GM08714 (cell line): ENCODE data around the gene DIAPH3.

Experiments used
- H3K4me3 ChIP-seq: fragments of 200-500 bp; sonication (Bioruptor generic); 2 replicates; pipeline ENCODE4 v1.5.1; 2014; ENCODE audit warnings: mild to moderate bottlenecking, low read length, inconsistent platforms
- ZNF274 ChIP-seq: IDR thresholded peaks from 2 replicates; pipeline ENCODE4 v1.6.1; 2012; ENCODE audit warnings: mild to moderate bottlenecking, low read depth, low read length

DIAPH3 gene

DNA sequence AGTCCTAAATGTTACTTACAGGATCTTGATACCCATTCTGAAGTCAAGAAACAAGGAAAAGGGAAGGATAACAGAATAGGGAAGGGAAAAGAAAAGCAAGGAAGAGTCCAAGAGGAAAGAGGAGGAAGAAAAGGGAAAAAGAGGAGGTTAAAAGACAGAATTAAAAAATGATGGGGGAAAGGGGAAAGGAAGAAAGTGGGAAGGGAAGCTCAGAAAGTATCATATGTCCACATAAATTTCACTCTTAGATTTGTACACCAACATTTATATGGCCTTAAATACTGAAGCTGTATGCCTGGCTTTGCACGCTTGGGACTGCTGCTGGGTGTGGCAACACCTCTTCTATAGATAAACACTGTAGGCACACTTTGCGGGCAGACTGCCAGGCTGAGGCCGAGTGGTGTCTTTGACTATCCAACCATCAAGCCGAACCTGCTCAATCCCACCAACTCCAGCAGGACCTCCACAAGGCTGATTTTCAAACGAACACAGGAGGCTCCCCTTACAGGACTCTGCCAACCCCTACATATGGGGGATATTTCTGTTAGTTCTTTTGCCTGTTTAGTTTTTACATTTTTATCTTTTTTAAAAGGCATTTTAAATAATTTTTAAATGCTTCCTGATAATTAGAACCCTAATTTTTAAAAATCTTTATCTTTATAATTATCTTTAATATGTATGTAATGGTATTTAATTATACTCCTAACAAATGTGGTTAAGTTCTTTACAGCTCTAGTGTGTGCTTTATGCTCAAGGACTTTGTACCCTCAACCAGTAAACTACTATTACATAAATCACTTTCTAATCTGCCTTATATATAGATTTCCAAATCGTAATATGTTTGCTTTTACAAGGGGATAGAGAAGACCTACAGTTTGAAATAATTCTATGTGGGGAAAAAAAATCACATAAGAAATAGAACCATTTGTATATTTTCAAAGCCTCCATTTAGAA lies 154.2 kb downstream of the DIAPH3 start:
- no peak for TF ChIP-seq ZNF274

DNA sequence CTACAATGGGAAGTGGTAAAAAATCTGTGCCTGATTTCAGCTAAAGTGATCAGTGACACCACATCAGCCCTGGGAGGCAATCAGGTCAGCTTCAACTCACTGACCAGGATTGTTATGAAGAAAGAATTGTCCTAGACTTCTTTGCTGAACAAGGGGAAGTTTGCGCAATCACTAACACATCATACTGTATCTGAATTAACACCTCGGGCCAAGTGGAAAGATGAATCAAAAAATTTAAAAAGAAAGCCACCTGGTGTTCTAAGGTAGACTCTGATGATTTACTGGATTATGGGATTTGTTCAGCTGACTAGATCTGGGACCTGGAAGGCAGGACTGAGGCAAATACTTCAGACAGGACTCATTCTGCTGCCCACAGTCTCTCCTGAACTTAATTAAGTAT lies 161.8 kb downstream of the DIAPH3 start:
- no peak overlapping the region for H3K4me3 ChIP-seq
- TF ChIP-seq ZNF274, result no peak

More for the DNA sequence above, 154.2 kb downstream of the DIAPH3 start:
- H3K4me3 ChIP-seq, result no peak overlapping the region

DNA sequence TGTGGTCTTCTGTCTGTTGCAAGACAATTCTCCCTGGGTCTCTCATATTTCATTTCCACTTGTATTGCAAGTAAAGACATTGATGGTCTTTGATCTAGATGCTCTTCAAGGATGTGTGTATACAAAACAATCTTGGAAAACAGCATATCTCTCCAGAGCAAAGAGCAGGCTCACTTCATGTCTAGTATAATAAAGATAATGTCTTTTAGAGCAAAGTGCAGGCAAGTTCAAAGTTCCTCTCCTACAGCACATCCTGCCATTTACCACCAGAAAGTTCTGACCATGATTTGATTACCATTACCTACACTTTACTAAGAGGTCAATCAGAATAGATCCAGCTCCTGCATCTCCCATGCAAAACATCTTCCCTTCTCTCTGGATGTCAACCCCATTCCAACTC lies 162.8 kb downstream of the DIAPH3 start:
- TF ChIP-seq ZNF274, result no peak
- H3K4me3 ChIP-seq, result no peak overlapping the region

DNA sequence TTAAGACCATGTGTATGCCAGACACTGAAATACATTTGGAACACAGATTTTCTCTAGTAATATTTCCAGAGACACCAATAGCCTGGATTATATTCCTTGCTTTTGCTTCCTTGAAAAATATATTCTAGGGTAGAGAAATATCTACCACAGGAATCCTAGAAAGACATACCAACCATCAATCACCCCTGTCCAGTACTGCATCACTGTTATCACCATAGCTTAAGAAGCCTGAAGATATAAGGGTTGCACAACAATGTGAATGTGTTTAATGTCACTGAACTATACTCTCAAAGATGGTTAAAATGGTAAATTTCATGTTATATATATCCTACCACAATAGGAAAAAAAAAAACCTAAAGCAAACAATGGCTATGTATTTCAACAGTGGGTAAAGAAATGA lies 163.6 kb downstream of the DIAPH3 start:
- no peak overlapping the region for H3K4me3 ChIP-seq
- no peak for TF ChIP-seq ZNF274

DNA sequence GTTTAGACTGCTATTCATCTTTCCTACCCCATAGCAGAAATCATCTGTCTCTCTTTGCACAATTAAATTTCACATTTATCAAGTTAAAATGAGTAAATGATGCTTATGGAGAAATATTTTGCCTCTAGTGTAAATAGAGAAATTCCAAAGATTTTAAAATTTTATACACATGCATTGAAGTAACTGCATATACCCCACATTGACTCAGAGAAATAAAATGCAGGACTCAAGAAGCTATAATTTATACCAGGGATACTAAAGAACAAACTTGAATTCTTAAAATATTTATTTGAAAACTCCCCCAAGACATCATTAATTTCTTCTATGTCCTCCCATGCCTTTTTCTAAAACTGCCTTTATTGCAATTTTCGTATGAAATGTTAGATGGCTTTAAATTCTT lies 165.8 kb downstream of the DIAPH3 start:
- no peak overlapping the region for H3K4me3 ChIP-seq
- TF ChIP-seq ZNF274, result no peak

DNA sequence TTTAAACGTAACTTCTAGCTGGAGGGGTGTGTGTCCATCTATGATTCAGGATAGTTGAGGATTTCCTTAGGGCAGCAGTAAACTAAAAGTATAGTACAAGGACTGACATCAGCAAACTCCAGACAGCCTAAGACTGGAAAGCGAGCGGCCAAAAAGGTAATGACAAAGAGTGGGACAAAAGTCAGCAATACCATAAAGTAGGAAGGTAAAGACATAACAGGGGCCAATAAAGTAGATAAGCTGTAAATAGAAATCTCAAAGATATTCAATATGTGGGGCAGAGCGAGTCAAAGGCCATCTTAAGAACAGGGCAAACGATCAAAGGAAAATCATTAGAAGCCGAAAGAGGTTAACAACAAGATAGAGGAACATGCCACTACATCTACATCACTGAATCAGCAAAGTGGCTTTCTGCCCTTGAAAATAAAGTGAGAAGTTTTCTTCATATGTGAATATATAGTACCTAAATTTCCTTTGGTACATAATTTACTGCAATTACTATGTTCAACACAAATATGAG lies 167.2 kb downstream of the DIAPH3 start:
- H3K4me3 ChIP-seq, result no peak overlapping the region
- no peak for TF ChIP-seq ZNF274

DNA sequence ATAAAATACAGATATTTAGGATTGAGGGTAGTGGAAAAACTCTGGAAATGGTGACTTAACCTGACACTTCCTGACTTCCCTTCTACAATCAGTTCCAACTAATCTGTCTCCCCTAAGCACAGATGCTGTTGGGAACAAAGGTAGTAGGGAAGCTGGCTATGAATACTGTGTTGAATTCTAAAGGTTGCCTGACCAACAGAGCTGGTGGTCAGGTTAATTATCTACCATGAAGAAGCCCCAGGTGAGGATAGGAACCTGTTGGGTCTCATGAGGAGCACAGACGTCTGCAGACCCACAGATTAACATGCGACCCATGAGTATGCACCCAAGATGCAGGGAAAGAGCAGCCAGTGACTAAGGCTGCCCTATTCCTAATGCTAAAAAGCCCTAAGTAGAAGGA lies 172.3 kb downstream of the DIAPH3 start:
- H3K4me3 ChIP-seq, result no peak overlapping the region
- no peak for TF ChIP-seq ZNF274

DNA sequence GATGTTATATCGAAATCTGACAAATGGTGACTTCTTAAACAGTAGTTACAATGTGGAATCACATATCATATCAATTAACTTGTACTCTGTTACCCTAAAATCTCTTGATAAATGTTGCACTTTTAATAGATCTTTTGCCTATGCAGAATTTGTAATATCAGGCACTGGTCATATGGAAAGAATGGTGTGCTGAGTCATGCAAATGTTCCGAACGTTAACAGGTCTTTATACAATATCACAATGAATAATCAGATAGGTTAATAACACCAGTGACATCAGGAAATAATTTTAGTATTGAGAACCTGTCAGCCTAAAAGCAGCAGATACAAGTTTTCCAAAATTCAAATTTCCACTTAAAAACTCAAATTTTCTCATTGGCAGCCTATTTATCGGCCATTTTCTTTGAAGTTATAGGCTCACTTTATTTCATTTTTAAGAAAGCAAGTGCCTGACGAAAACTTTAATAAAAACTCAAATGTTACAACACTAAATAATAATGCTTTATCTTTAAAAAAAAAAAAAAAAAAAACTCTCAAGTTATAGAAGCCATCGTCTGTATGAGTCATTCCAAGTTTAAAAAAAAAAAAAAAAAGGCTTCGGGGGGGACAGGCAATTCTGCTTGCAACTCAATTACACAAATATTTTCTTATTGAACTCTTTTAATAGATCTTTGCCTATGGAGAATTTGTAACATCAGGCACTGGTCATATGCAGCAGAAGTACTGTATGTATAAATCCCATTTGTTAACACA lies 180.9 kb downstream of the DIAPH3 start:
- TF ChIP-seq ZNF274, result no peak
- H3K4me3 ChIP-seq, result no peak overlapping the region

DNA sequence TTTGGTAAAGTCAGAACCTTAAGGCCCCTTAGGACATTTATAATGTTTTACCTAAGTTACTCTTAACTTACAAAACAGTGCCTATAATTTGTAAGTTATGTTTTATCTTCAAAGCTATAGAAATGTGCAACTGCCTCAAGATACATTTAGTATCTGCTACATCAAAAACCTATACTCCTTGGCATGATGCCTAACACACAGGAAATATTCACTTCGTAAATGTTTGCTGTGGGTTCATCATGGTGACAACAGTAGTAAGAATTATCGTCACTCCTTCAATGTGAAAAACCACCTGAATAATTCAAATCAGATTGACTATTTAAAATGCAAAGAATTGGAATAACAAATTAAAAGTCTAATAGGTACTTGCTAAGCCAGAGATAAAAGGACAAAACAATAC lies 184.1 kb downstream of the DIAPH3 start:
- H3K4me3 ChIP-seq, result no peak overlapping the region
- no peak for TF ChIP-seq ZNF274

DNA sequence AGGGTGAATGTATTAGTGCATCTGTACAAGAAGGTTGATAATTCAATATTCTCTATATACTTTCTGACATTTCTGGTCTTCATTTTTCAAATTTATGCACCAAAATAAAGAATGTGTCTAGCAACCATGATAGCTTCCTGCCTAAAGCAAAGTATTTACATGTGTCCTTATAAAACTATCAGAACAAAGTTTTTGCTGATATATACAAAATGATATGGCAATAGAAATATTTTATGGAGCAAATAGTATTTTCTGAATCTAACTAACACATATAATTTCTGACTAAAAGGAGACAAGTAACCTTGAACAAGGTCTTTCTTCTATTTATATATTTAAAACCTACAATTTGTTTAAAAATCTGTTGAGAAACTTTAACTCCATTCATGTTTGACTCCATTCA lies 184.9 kb downstream of the DIAPH3 start:
- no peak for TF ChIP-seq ZNF274
- no peak overlapping the region for H3K4me3 ChIP-seq

DNA sequence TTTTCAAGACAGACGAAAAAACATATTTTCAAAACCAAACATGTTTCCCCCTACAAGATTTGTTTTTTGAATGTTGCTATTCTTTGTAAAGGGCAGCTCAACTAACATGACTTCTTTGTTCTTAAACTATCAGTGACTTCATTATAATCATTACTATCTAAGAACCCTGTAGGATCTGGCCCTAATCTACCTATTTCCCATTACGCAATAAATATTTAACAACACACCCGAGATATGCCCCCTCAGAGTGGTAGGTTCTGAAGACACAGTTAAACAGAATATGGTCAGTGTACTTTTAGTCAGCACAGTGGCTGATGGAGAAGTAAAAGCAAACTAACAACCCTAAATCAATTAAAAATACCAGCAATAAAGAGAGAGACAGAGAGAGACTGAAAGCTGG lies 186.9 kb downstream of the DIAPH3 start:
- no peak for TF ChIP-seq ZNF274

DNA sequence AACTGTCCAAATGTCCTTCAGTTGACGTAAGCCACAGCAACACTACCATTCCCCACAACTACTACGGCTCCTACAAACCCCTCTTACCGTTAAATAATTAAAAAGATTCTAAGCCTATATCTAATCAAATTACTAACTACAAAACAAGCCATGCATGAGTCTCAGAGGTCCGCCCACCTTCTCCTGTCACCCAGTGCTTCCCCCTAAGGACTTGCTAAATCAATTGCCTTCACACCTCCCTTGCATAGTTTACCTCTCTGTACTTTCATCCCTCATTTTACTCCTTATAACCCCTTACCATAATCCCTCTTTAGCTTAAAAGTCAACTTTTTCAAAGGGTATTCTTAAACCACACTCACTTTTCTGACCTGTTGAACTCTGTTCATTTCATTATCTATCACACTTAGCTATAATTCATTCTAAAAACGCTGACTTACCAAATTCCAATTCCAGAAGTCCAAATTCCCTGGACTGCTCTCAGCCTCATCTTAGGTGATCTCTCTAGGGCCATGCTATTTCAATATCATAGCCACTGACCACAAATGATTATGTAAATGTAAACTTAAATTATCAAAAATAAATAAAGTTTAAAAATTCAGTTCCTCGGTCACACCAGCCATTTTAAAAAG lies 187.8 kb downstream of the DIAPH3 start:
- H3K4me3 ChIP-seq, result no peak overlapping the region
- no peak for TF ChIP-seq ZNF274

More for the DNA sequence above, 186.9 kb downstream of the DIAPH3 start:
- no peak overlapping the region for H3K4me3 ChIP-seq

DNA sequence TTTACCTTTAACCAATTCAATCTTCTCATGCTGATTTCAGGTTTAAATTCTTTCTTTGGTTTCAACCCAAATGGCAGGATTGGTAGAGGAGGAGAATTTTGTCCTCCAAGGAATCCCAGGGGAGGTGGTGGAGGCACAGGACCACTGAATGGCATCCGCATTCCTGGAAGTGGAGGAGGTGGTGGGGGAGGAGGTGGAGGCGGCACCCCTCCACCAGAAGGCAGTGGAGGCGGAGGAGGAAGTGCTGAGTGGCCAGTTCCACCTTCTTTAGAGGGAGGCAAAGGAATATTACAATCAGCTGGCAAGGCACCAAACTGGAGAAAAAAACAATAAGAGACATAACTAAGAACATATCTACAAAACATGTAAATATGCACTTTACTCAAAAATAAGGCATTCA lies 192.9 kb downstream of the DIAPH3 start:
- no peak for TF ChIP-seq ZNF274
- H3K4me3 ChIP-seq, result no peak overlapping the region

DNA sequence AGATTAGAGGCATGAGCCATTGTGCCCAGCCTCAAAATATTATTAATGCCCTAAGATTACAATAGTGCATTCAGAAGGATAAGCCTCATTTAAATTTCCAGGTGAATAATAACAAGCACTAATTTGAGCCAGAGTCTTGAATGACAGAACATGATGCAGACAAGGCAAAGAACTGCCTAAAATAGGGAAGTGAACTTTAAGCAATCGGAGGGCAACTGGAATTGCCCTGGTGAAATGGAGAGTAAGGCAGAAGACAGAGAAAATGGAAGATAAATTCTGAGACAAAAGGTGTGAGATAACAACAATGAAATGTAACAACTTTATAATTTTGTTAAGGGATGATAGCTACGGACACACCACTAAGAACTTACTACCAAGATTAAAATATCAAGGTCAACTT lies 199.9 kb downstream of the DIAPH3 start:
- TF ChIP-seq ZNF274, result no peak

DNA sequence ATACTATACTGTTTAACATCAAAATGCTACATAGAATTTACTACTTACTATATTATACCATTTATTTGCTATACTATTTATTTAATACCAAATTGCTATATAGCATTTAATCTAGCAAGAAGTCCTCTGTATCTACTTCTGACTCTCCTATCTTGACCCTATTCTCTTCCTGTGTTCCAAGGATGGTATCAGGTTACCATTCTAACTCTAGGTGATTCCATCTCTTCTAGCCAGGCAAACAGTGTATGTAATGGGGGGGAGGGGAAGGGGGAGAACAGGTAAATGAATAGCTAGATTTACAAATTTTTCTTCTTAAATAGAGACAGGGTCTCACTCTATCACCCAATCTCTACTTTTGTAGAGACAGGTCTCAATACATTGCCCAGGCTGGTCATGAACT lies 200.3 kb downstream of the DIAPH3 start:
- H3K4me3 ChIP-seq, result no peak overlapping the region
- TF ChIP-seq ZNF274, result no peak

More for the DNA sequence above, 199.9 kb downstream of the DIAPH3 start:
- H3K4me3 ChIP-seq, result no peak overlapping the region
